ENCODE measurements around the gene RER1.

RER1 gene

DNA sequence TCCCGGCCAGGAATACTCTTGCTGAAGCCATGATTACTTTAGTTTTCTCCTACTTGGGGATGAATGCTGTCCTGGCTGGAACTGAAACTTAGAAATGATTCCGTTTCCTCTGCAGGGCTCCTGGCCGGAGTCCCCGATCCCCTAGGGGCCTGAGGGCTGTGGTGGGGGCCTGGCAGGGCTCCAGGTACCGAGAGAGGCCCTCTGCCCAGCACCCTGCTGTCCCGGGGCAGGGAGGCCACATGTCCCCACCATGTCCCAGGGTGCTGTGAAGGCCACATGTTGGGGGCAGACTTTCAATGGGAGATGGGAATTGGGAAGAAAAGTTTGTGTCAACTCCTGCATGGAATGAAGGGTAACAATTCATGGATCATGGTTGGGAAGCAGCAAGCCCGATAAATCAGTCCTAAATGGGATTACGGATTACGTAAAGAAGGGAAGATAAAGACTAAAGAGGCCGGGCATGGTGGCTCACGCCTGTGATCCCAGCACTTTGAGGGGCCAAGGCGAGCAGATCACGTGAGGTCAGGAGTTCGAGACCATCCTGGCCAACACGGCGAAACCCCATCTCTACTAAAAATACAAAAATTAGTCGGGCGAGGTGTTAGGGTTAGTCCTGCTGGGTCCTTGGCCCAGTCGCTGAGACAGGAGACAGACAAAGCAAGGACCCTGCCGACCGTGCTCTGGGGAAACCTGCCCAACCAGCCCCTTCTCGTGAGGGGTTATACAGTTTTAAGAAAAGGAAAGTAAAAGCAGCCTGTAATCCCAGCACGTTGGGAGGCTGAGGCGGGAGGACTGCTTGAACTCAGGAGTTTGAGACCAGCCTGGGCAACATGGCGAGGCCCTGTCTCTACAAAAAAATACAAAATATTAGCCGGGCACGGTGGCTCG is 37.8 kb upstream of the RER1 start:
- DNase-seq (ENCODE audit: low read depth) = no peak

DNA sequence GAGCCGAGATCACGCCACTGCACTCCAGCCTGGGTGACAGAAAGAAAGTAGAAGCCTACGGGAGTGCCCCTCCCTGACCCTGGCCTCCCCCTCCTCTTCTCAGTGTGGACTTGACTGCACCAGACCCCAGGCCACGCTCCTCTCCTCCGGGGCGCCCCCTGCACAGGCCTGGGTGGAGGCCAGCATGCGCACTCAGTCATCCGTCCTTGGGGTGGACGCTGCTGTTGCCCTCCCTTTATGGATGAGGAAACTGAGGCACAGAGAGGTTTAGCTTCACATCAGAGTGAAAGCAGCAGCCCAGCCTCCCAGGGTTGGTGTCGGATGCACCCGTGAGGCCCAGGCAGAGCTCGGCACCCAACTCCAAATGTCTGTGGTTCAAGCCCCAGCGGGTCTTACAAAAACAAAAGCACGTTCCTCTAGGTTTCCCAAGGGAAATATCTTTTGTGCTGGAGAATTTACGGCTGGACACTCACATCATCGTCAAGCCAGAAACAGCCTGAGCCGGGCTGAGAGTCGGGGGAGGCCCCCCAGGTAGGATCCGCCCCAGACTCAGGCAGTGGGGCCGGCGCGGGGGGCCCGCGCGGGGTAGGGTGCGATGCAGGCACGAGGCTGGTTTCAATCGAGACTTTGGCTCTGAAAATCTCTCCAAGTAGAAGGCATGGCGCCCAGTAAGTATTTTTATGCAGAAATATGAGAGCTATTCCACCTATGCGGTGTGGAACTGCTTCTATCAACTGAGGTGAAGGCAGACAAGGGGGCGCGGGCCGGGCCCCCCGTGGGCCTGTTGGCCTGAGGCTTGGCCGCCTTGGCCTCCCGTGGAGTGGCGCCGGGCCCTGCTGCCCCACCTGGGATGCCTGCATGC is 36.9 kb upstream of the RER1 start:
- no peak for DNase-seq (ENCODE audit: low read depth)

DNA sequence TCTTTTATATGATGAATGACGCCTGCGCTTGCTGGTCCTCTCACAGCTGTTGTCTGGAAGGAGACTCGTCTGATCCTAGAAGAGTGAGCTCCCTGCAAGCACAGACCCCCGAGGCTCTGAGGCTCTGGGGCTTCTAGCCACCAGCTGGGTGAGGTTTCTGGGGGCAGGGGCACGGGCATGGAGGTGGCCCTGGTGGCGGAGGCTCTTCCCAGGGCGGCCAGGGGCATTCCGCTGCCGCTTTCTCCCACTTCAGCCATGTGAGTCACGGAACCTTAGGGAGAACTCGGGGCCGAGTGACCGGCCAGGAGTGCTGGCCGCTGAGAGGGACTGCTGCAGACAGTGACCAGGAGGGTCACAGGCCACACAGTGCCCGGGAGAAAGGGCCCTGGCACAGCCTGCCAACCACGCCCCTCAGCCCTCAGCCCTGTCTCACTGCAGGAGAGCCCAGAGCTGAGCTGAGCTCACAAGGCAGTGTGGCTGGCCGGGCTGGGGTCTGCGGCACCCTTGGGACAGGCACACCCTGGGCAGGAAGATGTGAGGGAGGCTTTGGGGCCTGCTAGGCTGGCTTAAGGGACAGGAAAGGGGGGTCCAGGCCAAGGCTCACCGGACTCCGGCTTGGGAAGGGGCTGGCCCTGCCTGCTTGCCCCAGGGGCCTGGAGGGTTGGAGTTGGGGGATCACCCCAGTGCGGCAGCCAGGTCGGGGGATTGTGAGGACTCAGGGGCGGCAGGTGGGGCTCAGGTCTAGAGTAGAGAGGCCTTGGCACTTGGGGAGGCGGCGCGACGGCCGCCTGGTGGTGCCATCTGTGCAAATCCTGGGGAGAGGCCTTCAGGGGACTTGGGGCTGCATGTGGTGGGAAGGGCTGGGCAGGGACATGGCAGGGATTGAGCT is 36.0 kb upstream of the RER1 start:
- no peak for DNase-seq (ENCODE audit: low read depth)

DNA sequence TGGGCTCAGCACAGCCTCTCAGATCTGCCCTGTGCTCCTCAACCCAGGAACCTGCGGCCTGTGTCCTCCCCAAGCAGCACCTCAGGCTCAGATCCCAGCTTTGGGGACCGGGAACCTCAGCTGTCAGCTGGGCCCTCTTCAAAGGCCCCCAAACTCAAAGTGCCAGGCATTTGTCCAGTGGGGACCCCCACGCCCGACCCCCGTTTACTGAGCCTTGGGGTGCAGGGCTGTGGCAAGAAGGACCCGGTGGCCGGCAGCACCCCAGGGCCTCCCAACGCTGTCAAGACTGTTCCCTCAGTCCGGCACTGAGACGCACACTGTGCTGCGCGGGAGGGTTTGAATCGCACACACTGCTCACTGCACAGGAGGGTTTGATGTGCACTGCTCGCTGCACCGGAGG is 35.2 kb upstream of the RER1 start:
- DNase-seq (ENCODE audit: low read depth) = no peak

DNA sequence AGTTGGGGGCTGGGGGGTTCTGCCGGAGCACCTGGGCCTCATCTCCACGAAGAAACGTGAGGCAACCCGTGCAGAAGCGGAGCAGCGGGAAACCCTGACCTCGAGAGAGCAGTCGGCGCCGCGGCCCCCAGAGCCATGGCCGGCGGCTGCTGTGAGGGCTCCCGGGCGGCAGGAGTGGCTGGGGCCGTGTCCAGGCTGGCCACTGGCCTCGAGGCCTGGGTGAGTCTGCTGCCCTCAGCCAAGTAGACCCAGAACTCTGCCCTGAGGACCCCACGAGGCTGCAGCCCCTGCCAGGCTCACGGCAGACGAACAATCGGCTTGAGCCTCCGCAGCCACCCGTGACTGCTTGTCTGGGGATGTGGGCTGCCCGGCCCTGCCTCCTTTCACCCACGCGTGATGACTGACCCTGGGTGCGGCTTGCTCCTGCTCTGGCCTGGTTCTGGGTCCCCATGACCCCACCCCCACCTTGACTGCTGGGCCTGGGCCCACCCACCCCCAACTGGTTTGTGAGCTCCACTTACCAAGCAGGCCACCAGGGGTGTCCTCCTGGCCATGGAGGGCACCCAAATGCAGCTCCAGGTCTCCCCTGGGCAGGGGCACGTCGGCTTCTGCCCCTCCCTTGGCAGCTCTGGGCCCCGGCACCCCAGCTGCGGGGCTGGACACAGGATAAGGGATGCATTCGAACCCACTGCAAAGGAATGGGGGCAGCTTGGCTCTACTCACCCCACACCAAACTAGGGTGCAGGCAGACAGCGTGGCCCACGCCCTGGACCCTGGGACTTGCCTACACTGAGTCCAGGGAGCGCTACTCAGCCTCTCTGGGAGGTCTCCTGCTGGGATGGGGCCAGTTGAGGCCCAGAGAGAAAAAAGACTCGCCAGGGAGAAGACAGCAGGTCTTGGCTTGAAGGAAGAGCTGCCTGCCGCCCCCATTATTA is 34.5 kb upstream of the RER1 start:
- DNase-seq (ENCODE audit: low read depth) = no peak

DNA sequence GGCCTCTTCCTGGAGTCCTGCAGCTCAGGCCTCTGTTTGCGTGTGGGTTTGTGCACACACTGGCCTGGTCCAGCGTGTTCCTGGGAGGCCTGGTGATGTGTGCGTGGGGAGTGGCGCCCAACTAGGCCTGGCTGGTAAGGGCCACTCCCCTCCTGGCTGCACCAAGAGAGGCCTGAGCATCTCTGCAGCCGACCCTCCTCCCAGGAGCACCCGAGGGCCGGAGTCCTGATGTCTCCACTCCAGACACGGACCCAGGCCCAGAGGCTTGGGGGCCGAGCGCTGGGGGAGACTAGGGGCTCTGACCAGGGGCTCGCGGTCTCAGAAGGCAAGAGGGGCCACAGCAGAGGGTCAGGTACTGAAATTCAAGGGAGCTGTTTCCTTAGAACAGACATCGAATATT is 33.6 kb upstream of the RER1 start:
- DNase-seq (ENCODE audit: low read depth) = no peak

DNA sequence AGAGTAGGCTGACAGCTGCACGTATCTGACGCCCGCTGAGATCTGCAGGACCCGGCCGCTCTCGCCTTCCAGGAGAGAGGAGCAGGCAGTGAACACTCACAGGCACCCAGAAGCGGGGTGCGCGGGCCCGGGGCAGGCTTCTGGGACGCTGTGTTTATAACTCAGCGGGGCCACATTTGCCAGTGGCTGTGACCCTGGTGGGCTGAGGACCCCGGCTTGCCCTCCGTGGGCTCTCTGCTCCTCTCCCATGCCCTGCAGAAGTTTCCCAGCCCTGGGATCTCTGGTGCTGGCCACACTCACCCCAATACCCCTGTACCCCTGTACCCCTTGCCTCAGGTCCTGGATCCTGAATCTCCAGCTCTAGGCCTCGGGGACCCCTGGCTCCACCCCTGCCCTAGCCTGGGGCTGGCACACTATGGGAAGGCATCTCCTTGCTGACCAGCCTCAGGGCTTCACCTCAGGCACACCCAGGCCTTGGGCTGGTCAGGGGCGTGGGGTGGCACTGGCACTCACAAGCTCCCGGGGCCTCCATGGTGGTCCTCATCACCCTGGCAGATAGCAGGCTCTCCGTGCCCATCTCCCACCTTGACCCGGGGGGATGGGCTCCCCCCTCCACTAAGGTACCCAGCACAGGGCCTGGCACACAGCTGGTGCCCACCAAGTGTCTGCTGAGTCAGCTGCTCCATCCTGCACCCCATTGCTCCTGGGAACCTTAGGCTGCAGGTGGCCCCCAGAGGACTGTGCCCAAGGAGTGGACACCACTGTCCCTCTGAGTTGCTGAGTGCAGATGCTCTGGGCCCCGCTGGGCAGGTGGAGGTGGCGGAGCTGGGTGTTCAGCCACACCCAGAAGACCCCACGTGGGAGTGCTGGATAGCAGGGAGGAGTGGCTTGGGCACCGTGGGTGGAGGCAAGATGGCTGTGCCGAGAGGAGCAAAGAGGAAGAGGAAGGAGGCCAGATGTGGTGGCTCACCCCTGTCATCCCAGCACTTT is 32.7 kb upstream of the RER1 start:
- DNase-seq (ENCODE audit: low read depth) = no peak

DNA sequence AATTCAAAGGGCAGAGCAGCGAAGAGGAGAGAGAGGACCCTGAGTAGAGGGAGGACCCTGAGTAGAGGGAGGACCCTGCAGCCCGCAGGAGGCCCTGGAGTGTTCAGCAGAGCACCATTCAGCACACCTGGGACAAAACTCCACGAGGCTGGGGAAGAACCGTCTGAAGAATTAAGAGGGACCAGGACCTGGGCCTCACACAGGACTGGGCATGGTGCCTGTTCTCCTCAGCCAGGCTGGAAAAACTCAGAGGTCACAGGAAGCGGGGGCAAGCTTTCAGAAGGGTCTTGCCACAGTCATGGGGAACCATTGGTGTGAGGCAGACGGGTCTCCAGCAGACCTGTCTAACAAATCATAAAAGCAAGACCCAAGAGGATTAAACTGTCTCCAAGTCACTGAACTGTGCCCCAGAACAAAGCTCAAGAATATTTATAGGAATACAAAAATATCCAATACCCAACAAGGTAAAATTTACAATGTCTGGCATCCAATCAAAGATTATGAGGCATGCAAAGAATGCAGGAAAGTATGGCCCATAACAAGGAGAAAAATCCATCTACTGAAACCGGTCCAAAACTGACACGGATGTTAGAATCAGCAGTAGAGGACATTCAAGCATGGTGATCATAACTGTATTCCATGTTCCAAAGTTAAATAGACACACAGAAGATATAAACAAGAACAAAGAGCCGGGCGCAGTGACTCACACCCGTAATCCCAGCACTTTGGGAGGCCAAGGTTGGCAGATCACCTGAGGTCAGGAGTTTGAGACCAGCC is 30.9 kb upstream of the RER1 start:
- no peak for DNase-seq (ENCODE audit: low read depth)

DNA sequence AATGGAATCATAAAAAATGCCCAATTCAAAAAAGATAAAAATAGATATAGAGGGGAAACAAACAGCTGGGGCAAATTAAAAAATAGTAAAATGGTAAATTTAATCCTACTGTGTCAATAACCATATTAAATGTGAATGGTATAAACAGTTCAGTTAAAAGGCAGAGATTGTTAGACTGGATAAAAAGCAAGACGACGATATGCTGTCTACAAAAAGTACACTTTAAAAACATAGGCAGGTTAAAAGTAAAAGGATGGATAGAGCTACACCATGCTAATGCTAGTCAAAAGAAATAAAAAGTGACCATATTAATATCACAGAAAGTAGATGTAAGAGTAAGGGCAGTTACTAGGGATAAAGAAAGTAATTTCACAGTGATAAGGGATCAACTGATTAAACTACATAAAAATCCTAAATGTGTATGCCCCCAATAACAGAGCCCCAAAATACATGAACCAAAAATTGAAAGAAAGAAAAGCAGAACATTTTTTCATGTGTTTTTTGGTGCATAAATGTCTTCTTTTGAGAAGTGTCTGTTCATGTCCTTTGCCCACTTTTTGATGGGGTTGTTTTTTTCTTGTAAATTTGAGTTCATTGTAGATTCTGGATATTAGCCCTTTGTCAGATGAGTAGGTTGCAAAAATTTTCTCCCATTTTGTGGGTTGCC is 27.7 kb upstream of the RER1 start:
- DNase-seq (ENCODE audit: low read depth) = no peak

DNA sequence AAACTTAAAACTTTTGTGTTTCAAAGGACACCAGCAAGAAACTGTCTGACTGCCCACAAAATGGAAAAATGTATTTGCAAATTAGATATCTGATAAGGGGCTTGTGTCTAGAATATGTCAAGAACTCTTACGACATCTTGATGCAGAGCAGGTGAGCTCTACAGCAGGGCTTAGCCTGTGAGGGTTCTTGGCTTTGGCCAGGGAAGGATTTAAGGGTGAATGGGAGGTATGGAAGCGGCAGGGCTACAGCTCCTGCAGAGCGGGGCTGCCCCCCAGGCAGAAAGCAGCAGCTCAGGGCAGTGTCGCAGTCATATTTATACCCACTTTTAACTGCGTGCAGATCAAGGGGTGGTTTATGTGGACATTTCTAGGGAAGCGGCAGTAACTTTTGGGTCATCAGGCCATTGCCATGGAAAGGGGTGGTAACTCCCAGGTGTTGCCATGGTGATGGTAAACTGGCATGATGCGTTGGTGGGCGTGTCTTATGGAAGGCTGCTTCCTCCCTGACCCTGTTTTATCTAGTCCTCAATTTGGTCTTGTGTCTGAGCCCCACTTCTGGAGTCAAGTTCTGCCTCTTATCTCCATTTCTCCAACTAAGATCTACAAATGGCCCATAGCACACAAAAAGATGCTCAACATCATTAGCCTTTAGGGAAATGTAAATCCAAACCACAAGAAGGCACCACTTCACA is 23.4 kb upstream of the RER1 start:
- DNase-seq (ENCODE audit: low read depth) = no peak

DNA sequence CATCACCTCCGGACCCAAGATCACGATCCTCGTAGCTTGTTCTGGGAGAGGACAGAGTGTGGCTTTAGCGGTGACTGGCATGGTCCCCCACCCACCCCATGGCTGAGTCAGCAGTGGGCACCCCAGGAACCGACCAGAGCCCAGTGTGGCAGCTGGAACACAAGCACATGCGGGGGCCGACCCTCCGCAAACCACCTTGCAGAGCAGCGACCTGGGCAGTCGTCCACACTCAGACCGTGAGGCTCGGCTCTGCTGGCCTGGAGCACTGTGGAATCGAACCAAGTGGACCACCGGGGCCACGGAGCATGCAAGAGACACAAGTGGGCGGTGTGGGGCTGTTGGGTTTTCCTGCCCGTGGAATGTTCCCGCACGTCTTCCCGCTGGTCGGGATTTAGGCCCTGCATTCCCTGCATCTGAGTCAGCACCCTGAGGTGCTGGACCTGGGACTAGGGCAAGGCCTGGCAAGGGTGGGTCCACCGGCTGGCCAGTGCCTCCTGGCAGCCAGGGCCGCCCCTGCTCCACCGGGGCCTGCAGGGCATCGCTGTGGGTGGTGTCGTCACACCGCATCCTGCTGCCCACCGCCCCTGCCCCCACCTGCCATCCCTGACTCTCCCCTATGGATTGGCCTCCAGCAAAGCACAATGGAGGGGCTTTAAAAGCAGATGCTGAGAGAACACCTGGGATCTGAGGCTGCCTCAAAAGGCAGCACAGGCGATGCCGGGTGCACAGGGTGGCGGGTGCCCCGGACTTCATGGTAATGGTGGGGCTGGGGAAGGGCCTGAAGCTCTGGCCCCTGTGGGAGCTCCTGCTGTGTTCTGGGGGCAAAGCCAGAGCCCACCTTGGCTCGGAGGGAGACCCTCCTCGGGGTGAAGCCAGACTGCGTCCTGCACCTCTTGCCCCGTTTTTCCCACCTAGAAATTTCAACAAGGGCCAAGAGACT is 18.8 kb upstream of the RER1 start:
- DNase-seq (ENCODE audit: low read depth) = peak; percentile 49

DNA sequence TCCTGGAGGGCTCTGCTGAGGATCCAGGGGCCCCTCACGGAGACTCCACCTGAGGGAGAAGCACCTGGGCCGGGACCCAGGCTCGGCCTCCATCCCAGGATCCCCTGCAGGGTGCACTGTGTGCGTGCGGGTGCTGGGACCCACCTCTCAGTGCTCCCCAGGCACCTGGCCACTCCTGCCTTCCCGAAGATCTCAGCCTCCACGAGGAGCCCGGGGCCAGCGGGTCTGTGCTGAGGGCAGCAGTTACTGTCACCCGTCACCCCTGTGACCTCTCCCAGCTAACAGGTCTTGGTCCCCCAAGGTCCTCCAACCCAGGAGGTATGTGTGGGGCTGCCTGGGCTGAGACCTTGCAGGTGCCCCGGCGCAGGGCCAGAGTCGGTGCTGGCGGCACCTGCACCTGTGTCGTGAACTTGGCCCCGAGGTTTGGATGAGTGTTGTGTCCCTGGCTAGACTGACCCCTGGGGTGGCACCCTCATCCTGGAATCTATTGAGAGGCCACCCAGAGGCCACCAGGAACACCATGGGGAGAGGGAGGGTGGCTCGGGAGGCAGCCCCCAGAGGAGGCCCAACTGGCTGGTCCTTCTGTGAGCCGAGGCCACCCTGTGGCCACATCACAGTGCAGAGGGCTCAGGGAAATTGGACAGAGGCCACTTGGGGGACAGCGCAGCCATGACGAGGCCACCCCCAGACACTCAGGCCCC is 17.9 kb upstream of the RER1 start:
- DNase-seq (ENCODE audit: low read depth) = no peak

DNA sequence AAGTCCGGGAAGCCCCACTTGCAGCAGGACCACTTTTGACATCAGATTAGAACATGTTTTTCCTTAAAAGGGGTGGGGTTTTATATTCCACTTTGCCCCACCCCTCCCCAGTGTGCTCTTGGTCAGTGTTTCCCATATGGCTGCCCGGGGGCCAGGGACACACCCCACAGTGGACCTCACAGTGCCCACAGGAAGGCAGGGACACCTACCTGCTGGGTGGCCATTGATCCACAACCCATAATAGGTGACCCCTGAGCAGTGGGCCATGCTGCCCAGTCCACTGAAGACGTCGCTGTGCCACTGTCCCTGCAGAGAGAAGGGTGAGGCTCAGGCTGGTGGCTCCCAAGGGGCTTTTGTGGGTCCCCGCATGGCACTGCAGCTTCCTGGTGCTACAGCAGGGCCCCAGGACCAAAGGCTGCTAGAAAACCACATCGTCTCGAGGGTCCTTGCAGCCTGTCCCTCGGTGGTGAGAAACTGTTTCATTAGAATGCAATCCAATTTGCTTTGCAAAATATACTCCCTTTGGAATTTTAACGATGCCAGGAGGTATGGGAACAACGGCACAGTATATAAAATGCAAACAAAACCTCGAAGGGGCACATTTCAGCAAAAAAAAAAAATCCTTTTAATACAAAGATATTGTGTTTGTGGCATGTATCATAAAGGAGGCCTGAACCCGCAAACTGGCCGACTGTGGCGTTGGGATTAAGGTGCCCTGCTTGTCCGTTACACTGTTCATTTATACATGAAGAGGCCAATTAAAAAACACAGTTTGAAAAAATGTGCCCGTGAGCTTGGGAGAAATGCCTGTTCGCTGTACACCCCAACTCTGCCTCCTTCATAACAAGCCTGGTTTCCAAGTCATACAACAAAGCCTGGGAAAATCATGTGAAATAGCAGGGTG is 17.1 kb upstream of the RER1 start:
- DNase-seq (ENCODE audit: low read depth) = no peak

DNA sequence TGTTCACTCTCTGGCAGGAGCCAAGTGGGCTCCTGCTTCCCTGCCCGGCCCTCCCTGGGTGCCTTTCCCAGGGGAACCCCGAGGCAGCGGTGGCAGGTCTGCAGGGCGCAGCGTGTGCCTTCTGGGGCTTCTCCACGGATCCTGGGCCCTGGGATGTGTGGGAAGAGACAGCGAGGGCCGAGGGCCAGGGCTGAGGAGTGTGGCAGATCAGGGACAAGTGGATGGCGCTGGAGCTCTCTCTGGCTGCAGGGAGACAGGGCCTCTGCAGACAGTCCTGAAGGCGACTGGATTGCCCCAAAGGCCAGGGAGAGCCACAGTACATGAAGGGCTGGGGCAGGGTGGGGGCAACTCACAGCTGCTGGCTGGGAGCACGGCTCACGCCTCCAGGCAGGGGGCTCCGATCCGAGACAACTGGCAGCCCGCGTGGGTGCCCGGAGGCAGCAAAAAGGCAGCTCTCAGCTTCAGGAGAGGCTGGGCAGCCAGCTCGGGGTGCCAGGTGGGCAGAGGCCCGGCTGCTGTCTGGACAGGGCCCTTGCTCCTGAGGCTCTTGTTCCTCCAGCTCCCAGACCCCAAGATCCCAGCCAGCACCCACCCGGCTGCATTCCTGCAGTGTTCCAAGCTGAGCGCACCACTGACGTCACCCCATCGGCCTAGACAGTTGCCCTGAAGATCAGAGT is 16.3 kb upstream of the RER1 start:
- DNase-seq (ENCODE audit: low read depth) = no peak

DNA sequence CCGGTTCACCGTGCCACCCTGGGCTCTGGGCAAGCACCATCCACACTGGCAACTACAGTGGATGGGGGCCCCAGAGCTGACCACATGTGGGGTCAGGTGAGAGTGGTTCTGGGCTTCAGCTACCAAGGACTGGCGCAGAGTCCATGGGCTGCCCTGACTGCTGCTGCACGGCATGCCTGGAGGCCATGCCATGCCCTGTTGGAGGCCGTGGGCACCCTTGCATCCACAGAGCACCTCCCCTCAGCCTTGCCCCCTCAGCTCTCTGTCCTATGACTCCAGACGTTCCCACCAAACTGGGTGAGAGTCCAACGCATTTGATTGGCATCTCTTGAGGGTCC is 15.7 kb upstream of the RER1 start:
- DNase-seq (ENCODE audit: low read depth) = no peak
